ENCODE measurements around the gene SLITRK1. TPM values are rescaled to one million over a fixed set of nuclear protein-coding genes. Genes with fewer than 3 reads are reported as not detected.

SLITRK1 gene
- total and polyA plus RNA-seq, 2 donors (not counting 1 experiment from before 2014, with no cell fraction given) = 0.02 TPM; not detected in 1

- H3K4me2 ChIP-seq (ENCODE audit: extremely low read depth, insufficient read depth, low read length) = no peak overlapping the region
- TF ChIP-seq, protein P1, sequence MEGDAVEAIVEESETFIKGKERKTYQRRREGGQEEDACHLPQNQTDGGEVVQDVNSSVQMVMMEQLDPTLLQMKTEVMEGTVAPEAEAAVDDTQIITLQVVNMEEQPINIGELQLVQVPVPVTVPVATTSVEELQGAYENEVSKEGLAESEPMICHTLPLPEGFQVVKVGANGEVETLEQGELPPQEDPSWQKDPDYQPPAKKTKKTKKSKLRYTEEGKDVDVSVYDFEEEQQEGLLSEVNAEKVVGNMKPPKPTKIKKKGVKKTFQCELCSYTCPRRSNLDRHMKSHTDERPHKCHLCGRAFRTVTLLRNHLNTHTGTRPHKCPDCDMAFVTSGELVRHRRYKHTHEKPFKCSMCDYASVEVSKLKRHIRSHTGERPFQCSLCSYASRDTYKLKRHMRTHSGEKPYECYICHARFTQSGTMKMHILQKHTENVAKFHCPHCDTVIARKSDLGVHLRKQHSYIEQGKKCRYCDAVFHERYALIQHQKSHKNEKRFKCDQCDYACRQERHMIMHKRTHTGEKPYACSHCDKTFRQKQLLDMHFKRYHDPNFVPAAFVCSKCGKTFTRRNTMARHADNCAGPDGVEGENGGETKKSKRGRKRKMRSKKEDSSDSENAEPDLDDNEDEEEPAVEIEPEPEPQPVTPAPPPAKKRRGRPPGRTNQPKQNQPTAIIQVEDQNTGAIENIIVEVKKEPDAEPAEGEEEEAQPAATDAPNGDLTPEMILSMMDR (conservative IDR thresholded peaks at IDR 0.05 in 1 of 2, IDR thresholded peaks at IDR 0.05 in 1 of 2; ENCODE audit: low read depth in 1 of 2, low read length in 2 of 2) = no peak
- no peak for TF ChIP-seq EZH2 (IDR thresholded peaks at IDR 0.05; ENCODE audit: low read length, missing control alignments)
Measured at GRCh38 chr13:83914368-83914767, 32.1 kb upstream of the SLITRK1 start.

DNA sequence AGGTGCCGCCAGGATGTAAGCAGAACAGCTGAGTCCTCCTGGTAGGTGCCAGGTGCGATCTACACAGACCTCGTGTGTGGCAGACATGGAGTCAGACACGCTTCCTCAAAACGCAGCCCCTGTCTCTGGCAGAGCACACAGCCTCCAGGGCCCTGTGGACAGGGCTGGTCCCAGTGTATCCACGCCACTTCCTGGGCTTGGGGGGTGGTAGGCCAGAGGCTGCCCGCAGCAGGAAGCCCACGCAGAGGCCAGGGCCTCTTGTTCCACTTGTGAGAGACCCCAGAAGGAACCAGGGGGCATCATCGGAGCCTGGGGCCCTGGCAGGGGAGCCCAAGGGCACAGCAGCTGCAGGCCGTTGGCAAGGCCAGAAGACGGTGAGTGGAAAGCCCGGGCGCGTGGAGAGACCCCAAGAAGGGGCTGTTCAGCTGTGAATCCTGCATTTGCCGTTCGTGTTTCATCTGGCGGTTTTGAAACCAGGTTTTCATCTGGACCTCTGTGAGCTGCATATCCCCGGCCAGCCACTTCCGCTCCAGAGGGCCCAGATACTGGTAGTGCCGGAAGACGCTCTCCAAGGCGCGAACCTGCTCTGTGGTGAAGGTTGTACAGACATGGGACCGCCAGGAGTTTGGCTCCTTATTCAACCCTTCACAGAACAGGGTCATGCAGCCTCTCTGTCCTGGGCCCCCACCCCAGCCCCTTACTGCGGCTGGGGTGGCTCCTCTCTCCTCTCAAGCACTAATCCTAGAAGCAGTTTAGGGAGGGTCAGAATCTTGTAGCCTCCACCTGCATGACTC lies 25.1 kb upstream of the SLITRK1 start:
- Histone ChIP-seq H3K27ac (ENCODE audit: insufficient read depth, low read length) (no peak overlapping the region), H2AFZ (ENCODE audit: low read length) (no peak overlapping the region), H3K36me3 (ENCODE audit: control insufficient read depth, insufficient read depth, low read length) (no peaks in the 10 kb centered on the region), H4K20me1 (ENCODE audit: control insufficient read depth, extremely low read depth, insufficient read depth, low read length) (no peaks in the 10 kb centered on the region), H3K4me3 (replicated peaks in 1 of 4; ENCODE audit: control extremely low read depth in 1 of 4, insufficient read depth in 1 of 4, low read depth in 3 of 4, low read length in 4 of 4) (no peak overlapping the region), H3K27me3 (ENCODE audit: control insufficient read depth, insufficient read depth, low read length) (no peaks in the 10 kb centered on the region), H3K9ac (ENCODE audit: insufficient read depth, low read length) (no peak overlapping the region), H3K9me3 (ENCODE audit: control insufficient read depth, insufficient read depth, low read depth, low read length) (no peaks in the 10 kb centered on the region), H3K79me2 (ENCODE audit: control insufficient read depth, insufficient read depth, low read length) (no peaks in the 10 kb centered on the region), H3K4me1 (ENCODE audit: control insufficient read depth, extremely low read depth, insufficient read depth, low read length) (no peaks in the 10 kb centered on the region), H3K4me2 (ENCODE audit: extremely low read depth, insufficient read depth, low read length) (no peak overlapping the region)
- DNase-seq (ENCODE audit: low read depth in 2 of 2) = no peak
- TF ChIP-seq, protein P1 (conservative IDR thresholded peaks at IDR 0.05 in 1 of 2, IDR thresholded peaks at IDR 0.05 in 1 of 2; ENCODE audit: low read depth in 1 of 2, low read length in 2 of 2) = no peak
- no peak for TF ChIP-seq EZH2 (IDR thresholded peaks at IDR 0.05; ENCODE audit: low read length, missing control alignments)

More at GRCh38 chr13:83914368-83914767, 32.1 kb upstream of the SLITRK1 start:
- no peaks in the 10 kb centered on the region for H3K27me3 ChIP-seq (ENCODE audit: control insufficient read depth, insufficient read depth, low read length)
- DNase-seq (ENCODE audit: low read depth in 2 of 2) = no peak
- H3K4me3 ChIP-seq (replicated peaks in 1 of 4; ENCODE audit: control extremely low read depth in 1 of 4, insufficient read depth in 1 of 4, low read depth in 3 of 4, low read length in 4 of 4) = no peak overlapping the region
- no peaks in the 10 kb centered on the region for H4K20me1 ChIP-seq (ENCODE audit: control insufficient read depth, extremely low read depth, insufficient read depth, low read length)
- H3K27ac ChIP-seq (ENCODE audit: insufficient read depth, low read length) = no peak overlapping the region
- H3K79me2 ChIP-seq (ENCODE audit: control insufficient read depth, insufficient read depth, low read length) = no peaks in the 10 kb centered on the region
- no peaks in the 10 kb centered on the region for H3K36me3 ChIP-seq (ENCODE audit: control insufficient read depth, insufficient read depth, low read length)
- H3K9me3 ChIP-seq (ENCODE audit: control insufficient read depth, insufficient read depth, low read depth, low read length) = no peaks in the 10 kb centered on the region
- H2AFZ ChIP-seq (ENCODE audit: low read length) = no peak overlapping the region
- H3K4me1 ChIP-seq (ENCODE audit: control insufficient read depth, extremely low read depth, insufficient read depth, low read length) = no peaks in the 10 kb centered on the region
- H3K9ac ChIP-seq (ENCODE audit: insufficient read depth, low read length) = no peak overlapping the region

DNA sequence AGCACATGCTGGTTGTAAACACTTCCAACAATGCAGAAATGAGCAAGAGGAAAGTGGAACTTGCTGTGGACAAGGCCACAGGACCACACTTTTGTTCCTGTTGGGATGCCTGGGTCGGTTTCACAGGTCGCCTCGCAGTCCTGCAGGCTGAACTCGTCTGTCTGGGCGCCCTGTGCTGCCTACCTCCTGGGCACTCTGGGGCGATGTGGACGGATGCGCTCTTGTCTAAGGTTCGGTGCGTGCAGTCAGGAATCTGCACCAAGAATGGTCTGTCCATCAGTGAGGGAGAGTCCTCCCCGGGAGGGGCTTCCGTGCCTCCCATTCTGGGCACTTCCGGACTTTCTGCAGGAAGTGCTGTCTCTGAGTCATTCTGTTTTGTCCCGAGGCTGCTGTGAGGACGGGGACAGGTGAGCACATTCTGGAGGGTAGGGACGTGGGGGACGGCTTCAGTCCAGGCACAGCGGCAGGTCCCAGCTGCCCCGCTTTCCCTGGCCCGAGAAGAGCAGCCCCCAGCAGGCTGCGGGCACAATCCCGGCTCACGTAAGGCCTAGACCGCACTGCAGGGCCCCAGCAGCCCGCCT lies 24.1 kb upstream of the SLITRK1 start:
- no peak overlapping the region for H3K9ac ChIP-seq (ENCODE audit: insufficient read depth, low read length)
- no peak overlapping the region for H3K4me3 ChIP-seq (replicated peaks in 1 of 4; ENCODE audit: control extremely low read depth in 1 of 4, insufficient read depth in 1 of 4, low read depth in 3 of 4, low read length in 4 of 4)
- H3K4me1 ChIP-seq (ENCODE audit: control insufficient read depth, extremely low read depth, insufficient read depth, low read length) = no peaks in the 10 kb centered on the region
- no peaks in the 10 kb centered on the region for H3K36me3 ChIP-seq (ENCODE audit: control insufficient read depth, insufficient read depth, low read length)
- H3K4me2 ChIP-seq (ENCODE audit: extremely low read depth, insufficient read depth, low read length) = no peak overlapping the region
- no peak overlapping the region for H3K27ac ChIP-seq (ENCODE audit: insufficient read depth, low read length)
- no peaks in the 10 kb centered on the region for H3K9me3 ChIP-seq (ENCODE audit: control insufficient read depth, insufficient read depth, low read depth, low read length)
- H4K20me1 ChIP-seq (ENCODE audit: control insufficient read depth, extremely low read depth, insufficient read depth, low read length) = no peaks in the 10 kb centered on the region
- H2AFZ ChIP-seq (ENCODE audit: low read length) = no peak overlapping the region
- no peak for TF ChIP-seq EZH2 (IDR thresholded peaks at IDR 0.05; ENCODE audit: low read length, missing control alignments)
- TF ChIP-seq, protein P1 (conservative IDR thresholded peaks at IDR 0.05 in 1 of 2, IDR thresholded peaks at IDR 0.05 in 1 of 2; ENCODE audit: low read depth in 1 of 2, low read length in 2 of 2) = no peak
- H3K27me3 ChIP-seq (ENCODE audit: control insufficient read depth, insufficient read depth, low read length) = no peaks in the 10 kb centered on the region
- no peak for DNase-seq (ENCODE audit: low read depth in 2 of 2)
- no peaks in the 10 kb centered on the region for H3K79me2 ChIP-seq (ENCODE audit: control insufficient read depth, insufficient read depth, low read length)
